ENCODE data around the gene KIAA1755.
A peak's percentile ranks its signal among the peaks of the same experiment; 100 is the strongest.
"Not testable (repeated sequence)": the region's sequence is repeated elsewhere in the genome, so short reads cannot be mapped to it uniquely, and the experiment has no call there.

The KIAA1755 gene

GRCh38 chr20:38249536-38250310, 10.8 kb downstream of the KIAA1755 start:
- no peak for TF ChIP-seq CTCF (conservative IDR thresholded peaks at IDR 0.05; ENCODE audit: control insufficient read depth, insufficient read depth, low read depth, low read length)
- DNase-seq (ENCODE audit: low read depth), result no peak
- no peak overlapping the region for H3K4me3 ChIP-seq (ENCODE audit: control insufficient read depth, low read depth, low read length)

GRCh38 chr20:38248133-38248532, 12.4 kb downstream of the KIAA1755 start:
- TF ChIP-seq CTCF (conservative IDR thresholded peaks at IDR 0.05; ENCODE audit: control insufficient read depth, insufficient read depth, low read depth, low read length), result no peak
- H3K4me3 ChIP-seq (ENCODE audit: control insufficient read depth, low read depth, low read length), result no peak overlapping the region
- DNase-seq (ENCODE audit: low read depth), result no peak

- not testable (repeated sequence) for H3K4me3 ChIP-seq (ENCODE audit: control insufficient read depth, low read depth, low read length); DNase-seq (ENCODE audit: low read depth)
These were observed 12.8 kb downstream of the KIAA1755 start for GRCh38 chr20:38247725-38248124.

- H3K4me3 ChIP-seq (ENCODE audit: control insufficient read depth, low read depth, low read length), result no peak overlapping the region
- no peak for TF ChIP-seq CTCF (conservative IDR thresholded peaks at IDR 0.05; ENCODE audit: control insufficient read depth, insufficient read depth, low read depth, low read length)
- DNase-seq (ENCODE audit: low read depth), result peak; percentile 72
These were observed 13.4 kb downstream of the KIAA1755 start for GRCh38 chr20:38247166-38247509.

- no peak for DNase-seq (ENCODE audit: low read depth)
- no peak for TF ChIP-seq CTCF (conservative IDR thresholded peaks at IDR 0.05; ENCODE audit: control insufficient read depth, insufficient read depth, low read depth, low read length)
- H3K4me3 ChIP-seq (ENCODE audit: control insufficient read depth, low read depth, low read length), result no peak overlapping the region
These were observed 14.0 kb downstream of the KIAA1755 start for GRCh38 chr20:38246357-38247165.

- H3K4me3 ChIP-seq (ENCODE audit: control insufficient read depth, low read depth, low read length), result no peak overlapping the region
- no peak for TF ChIP-seq CTCF (conservative IDR thresholded peaks at IDR 0.05; ENCODE audit: control insufficient read depth, insufficient read depth, low read depth, low read length)
- no peak for DNase-seq (ENCODE audit: low read depth)
These were observed 14.8 kb downstream of the KIAA1755 start for GRCh38 chr20:38245753-38246152.

- DNase-seq (ENCODE audit: low read depth), result no peak
- no peak for TF ChIP-seq CTCF (conservative IDR thresholded peaks at IDR 0.05; ENCODE audit: control insufficient read depth, insufficient read depth, low read depth, low read length)
- H3K4me3 ChIP-seq (ENCODE audit: control insufficient read depth, low read depth, low read length), result no peak overlapping the region
These were observed 16.9 kb downstream of the KIAA1755 start for GRCh38 chr20:38243709-38244020.
